Activated effector memory CD4-positive, alpha-beta T cell treated with Interleukin-2 at 50 U/mL for 16 hours (primary cell): ENCODE data around the gene ZNF764.

ENCODE experiments used
- DNase-seq: peaks from one replicate; pipeline ENCODE4 v3.0.0-alpha.2; 2020

ZNF764 gene

GRCh38 chr16:30569746-30570635, 11.8 kb upstream of the ZNF764 start:
- DNase-seq: no peak

- no peak for DNase-seq
These were observed 11.1 kb upstream of the ZNF764 start for GRCh38 chr16:30569281-30569680.

- no peak for DNase-seq
These were observed 9.9 kb upstream of the ZNF764 start for GRCh38 chr16:30567991-30568638.

GRCh38 chr16:30567160-30567990, 9.2 kb upstream of the ZNF764 start:
- DNase-seq: no peak

- DNase-seq: no peak
These were observed 8.4 kb upstream of the ZNF764 start for GRCh38 chr16:30566531-30566930.

GRCh38 chr16:30565984-30566383, 7.8 kb upstream of the ZNF764 start:
- no peak for DNase-seq

GRCh38 chr16:30565526-30565925, 7.4 kb upstream of the ZNF764 start:
- no peak for DNase-seq

- no peak for DNase-seq
These were observed 3.8 kb upstream of the ZNF764 start for GRCh38 chr16:30562021-30562420.

GRCh38 chr16:30561089-30561816, 3.1 kb upstream of the ZNF764 start:
- DNase-seq: no peak

- no peak for DNase-seq
These were observed 1.5 kb upstream of the ZNF764 start for GRCh38 chr16:30559690-30560089.

GRCh38 chr16:30558789-30559377, 709 bp upstream of the ZNF764 start:
- DNase-seq: no peak

GRCh38 chr16:30557707-30557956, 542 bp downstream of the ZNF764 start:
- no peak for DNase-seq

GRCh38 chr16:30556125-30556473, 2.1 kb downstream of the ZNF764 start:
- DNase-seq: no peak

GRCh38 chr16:30555315-30556124, 2.7 kb downstream of the ZNF764 start:
- no peak for DNase-seq

GRCh38 chr16:30554557-30555314, 3.4 kb downstream of the ZNF764 start:
- no peak for DNase-seq

- DNase-seq: no peak
These were observed 4.7 kb downstream of the ZNF764 start for GRCh38 chr16:30553393-30553899.

- no peak for DNase-seq
These were observed 5.2 kb downstream of the ZNF764 start for GRCh38 chr16:30552956-30553355.

- peak; percentile 63 for DNase-seq
These were observed 6.4 kb downstream of the ZNF764 start for GRCh38 chr16:30551781-30552180.

GRCh38 chr16:30548416-30549253, 9.5 kb downstream of the ZNF764 start:
- DNase-seq: no peak

GRCh38 chr16:30546115-30546514, 12.1 kb downstream of the ZNF764 start:
- no peak for DNase-seq
